ENCODE measurements around the gene TMEM140.

TMEM140 gene

GRCh38 chr7:135213831-135214230, 66.0 kb downstream of the TMEM140 start:
- no peak overlapping the region for H3K4me3 ChIP-seq (ENCODE audit: low read depth, low read length)
- no peak for TF ChIP-seq CTCF (IDR thresholded peaks at IDR 0.05; ENCODE audit: insufficient read depth, low read depth, low read length, missing control alignments)
- DNase-seq (ENCODE audit: low read depth): no peak

GRCh38 chr7:135215180-135215579, 67.3 kb downstream of the TMEM140 start:
- no peak for DNase-seq (ENCODE audit: low read depth)
- H3K4me3 ChIP-seq (ENCODE audit: low read depth, low read length): no peak overlapping the region
- TF ChIP-seq CTCF (IDR thresholded peaks at IDR 0.05; ENCODE audit: insufficient read depth, low read depth, low read length, missing control alignments): no peak

GRCh38 chr7:135215698-135216097, 67.8 kb downstream of the TMEM140 start:
- DNase-seq (ENCODE audit: low read depth): no peak
- no peak for TF ChIP-seq CTCF (IDR thresholded peaks at IDR 0.05; ENCODE audit: insufficient read depth, low read depth, low read length, missing control alignments)
- H3K4me3 ChIP-seq (ENCODE audit: low read depth, low read length): no peak overlapping the region
